WTC11 (cell line): ENCODE results near the gene RPRD1B. TPM values are rescaled to one million over a fixed set of nuclear protein-coding genes. Genes with fewer than 3 reads are reported as not detected.

Experiments used
- ATAC-seq: fragments of 200-7000 bp; cut with Tn5 transposase; 2 replicates; pipeline ENCODE4 v1.10.0; 2021; ENCODE audit warnings: mild to moderate bottlenecking, moderate library complexity
- CTCF ChIA-PET: fragments of 300-600 bp; sonication (Branson Sonifier 250); formaldehyde crosslinking; loops from one replicate; lab custom pipeline; 2021; ENCODE audit warnings: antibody characterized with exemption; lab: Charles Lee
- POLR2A ChIA-PET: fragments of 350-600 bp; sonication (Branson Sonifier 250); formaldehyde crosslinking; loops from one replicate; lab custom pipeline; 2021; ENCODE audit warnings: antibody characterized with exemption; lab: Charles Lee
- DNase-seq: peaks from one replicate; pipeline ENCODE4 v3.0.0; 2021; ENCODE audit warnings: low spot score
- H3K27ac Mint-ChIP-seq: 2 replicates; pipeline ENCODE4 v1.8.0; 2021; ENCODE audit warnings: mixed read lengths
- H3K27me3 Mint-ChIP-seq: 2 replicates; pipeline ENCODE4 v1.8.0; 2021; ENCODE audit warnings: low read depth, mild to moderate bottlenecking, moderate library complexity, mixed read lengths
- H3K36me3 Mint-ChIP-seq: 2 replicates; pipeline ENCODE4 v1.8.0; 2021; ENCODE audit warnings: mixed read lengths
- H3K4me1 Mint-ChIP-seq: 2 replicates; pipeline ENCODE4 v1.8.0; 2022; ENCODE audit warnings: mixed read lengths
- H3K4me3 Mint-ChIP-seq: 2 replicates; pipeline ENCODE4 v1.8.0; 2021; ENCODE audit warnings: mild to moderate bottlenecking, moderate library complexity, mixed read lengths
- H3K9me3 Mint-ChIP-seq: 2 replicates; pipeline ENCODE4 v1.8.0; 2021; ENCODE audit warnings: mixed read lengths
- ATF1 ChIP-seq: sonication (generic); formaldehyde crosslinking; IDR thresholded peaks from 2 replicates; pipeline ENCODE4 v1.8.1; 2023; ENCODE audit warnings: mild to moderate bottlenecking, moderate library complexity, missing genetic modification reagents
- ELF4 ChIP-seq: sonication (generic); formaldehyde crosslinking; IDR thresholded peaks from 2 replicates; pipeline ENCODE4 v1.8.1; 2022; ENCODE audit warnings: low read depth, mild to moderate bottlenecking, moderate library complexity, missing genetic modification reagents
- ESRRA ChIP-seq: sonication (generic); formaldehyde crosslinking; IDR thresholded peaks from 2 replicates; pipeline ENCODE4 v1.8.1; 2022; ENCODE audit warnings: mild to moderate bottlenecking, missing genetic modification reagents, borderline replicate concordance
- FOXP1 ChIP-seq: sonication (generic); formaldehyde crosslinking; IDR thresholded peaks from 2 replicates; pipeline ENCODE4 v1.8.0; 2022; ENCODE audit warnings: missing genetic modification reagents, mild to moderate bottlenecking, moderate library complexity, borderline replicate concordance
- NR1H2 ChIP-seq: sonication (generic); formaldehyde crosslinking; IDR thresholded peaks from 2 replicates; pipeline ENCODE4 v1.9.0; 2021; ENCODE audit warnings: mild to moderate bottlenecking, moderate library complexity, missing genetic modification reagents
- NR2C2 ChIP-seq: sonication (generic); formaldehyde crosslinking; IDR thresholded peaks from 2 replicates; pipeline ENCODE4 v1.8.0; 2022; ENCODE audit warnings: mild to moderate bottlenecking, missing genetic modification reagents
- RORB ChIP-seq: fragments of 250-450 bp; sonication (Bioruptor Pico); IDR thresholded peaks from 2 replicates; pipeline ENCODE4 v1.9.0; 2021; ENCODE audit warnings: mild to moderate bottlenecking
- SMAD3 ChIP-seq: sonication (generic); formaldehyde crosslinking; IDR thresholded peaks from 2 replicates; pipeline ENCODE4 v1.8.0; 2022; ENCODE audit warnings: missing genetic modification reagents, mild to moderate bottlenecking, borderline replicate concordance
- SOX15 ChIP-seq: fragments of 250-450 bp; sonication (Bioruptor Pico); IDR thresholded peaks from 2 replicates; pipeline ENCODE4 v1.9.0; 2021; ENCODE audit warnings: mild to moderate bottlenecking
- SP1 ChIP-seq: sonication (generic); formaldehyde crosslinking; conservative IDR thresholded peaks from 2 replicates; pipeline ENCODE4 v1.8.1; 2022; ENCODE audit warnings: missing genetic modification reagents
- TEAD4 ChIP-seq: sonication (generic); formaldehyde crosslinking; IDR thresholded peaks from 2 replicates; pipeline ENCODE4 v1.8.0; 2022; ENCODE audit warnings: mild to moderate bottlenecking, missing genetic modification reagents
- ZNF219 ChIP-seq: sonication (generic); formaldehyde crosslinking; IDR thresholded peaks from 2 replicates; pipeline ENCODE4 v1.8.0; 2023; ENCODE audit warnings: missing genetic modification reagents, mild to moderate bottlenecking, borderline replicate concordance
- ZNF232 ChIP-seq: sonication (generic); formaldehyde crosslinking; IDR thresholded peaks from 2 replicates; pipeline ENCODE4 v1.8.0; 2022; ENCODE audit warnings: mild to moderate bottlenecking, missing genetic modification reagents
- total RNA-seq: library from RNA; stranded (reverse); gene quantifications from 3 replicates; pipeline ENCODE4 v1.2.3, GENCODE V29; 2021
- TF ChIP-seq, protein P1 (sequence below): sonication (generic); formaldehyde crosslinking; IDR thresholded peaks from 2 replicates; pipeline ENCODE4 v1.8.1; 2023; ENCODE audit warnings: mild to moderate bottlenecking, missing genetic modification reagents, borderline replicate concordance
- TF ChIP-seq, protein P2 (sequence below): fragments of 250-450 bp; sonication (Bioruptor Pico); conservative IDR thresholded peaks from 2 replicates; pipeline ENCODE4 v1.9.0; 2021; ENCODE audit warnings: mild to moderate bottlenecking
- TF ChIP-seq, protein P3 (sequence below): sonication (generic); formaldehyde crosslinking; IDR thresholded peaks from 2 replicates; pipeline ENCODE4 v1.8.1; 2023; ENCODE audit warnings: mild to moderate bottlenecking, missing genetic modification reagents
- TF ChIP-seq, protein P4 (sequence below): fragments of 200-600 bp; IDR thresholded peaks from 2 replicates; pipeline ENCODE4 v1.8.0; 2022; ENCODE audit warnings: antibody characterized with exemption
- TF ChIP-seq, protein P5 (sequence below): sonication (generic); formaldehyde crosslinking; IDR thresholded peaks from 2 replicates; pipeline ENCODE4 v1.8.0; 2022; ENCODE audit warnings: mild to moderate bottlenecking, missing genetic modification reagents
- TF ChIP-seq, protein P6 (sequence below): sonication (generic); formaldehyde crosslinking; IDR thresholded peaks from 2 replicates; pipeline ENCODE4 v1.8.1; 2022; ENCODE audit warnings: low read depth, mild to moderate bottlenecking, moderate library complexity, missing genetic modification reagents, borderline replicate concordance
- TF ChIP-seq, protein P7 (sequence below): sonication (generic); formaldehyde crosslinking; conservative IDR thresholded peaks from 2 replicates; pipeline ENCODE4 v1.8.1; 2023; ENCODE audit warnings: mild to moderate bottlenecking, low read depth, missing genetic modification reagents, moderate library complexity

Gene RPRD1B
- total RNA-seq, 1 experiment from 2014 or later, result 21.4 TPM

DNA sequence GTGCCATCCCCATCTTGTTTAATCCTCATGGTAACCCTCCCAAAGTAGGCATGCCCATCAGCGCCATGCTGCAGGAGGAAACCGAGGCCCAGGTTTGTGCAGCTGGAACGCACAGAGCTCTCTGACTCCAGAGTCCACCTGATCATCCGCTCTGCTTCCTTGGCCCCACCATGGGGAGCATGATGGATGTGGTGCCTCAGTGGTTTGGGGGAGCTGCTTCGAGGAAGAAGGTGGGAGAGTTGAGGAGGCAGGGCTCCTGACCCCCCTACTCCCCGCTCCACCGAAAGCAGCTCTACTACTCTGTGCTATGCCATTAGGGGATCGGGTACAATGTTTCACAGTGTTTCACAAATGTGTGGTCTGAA, 79.4 kb downstream of the RPRD1B start:
- no peaks in the 10 kb centered on the region for H3K27me3 Mint-ChIP-seq
- no peaks in the 10 kb centered on the region for H3K9me3 Mint-ChIP-seq
- CTCF ChIA-PET, result interaction anchor here (0.6 to 5.3 kb wide), 8 partner anchors 10 to 515 kb away, joined by 3 to 45 read pairs (median 8); no protein-coding TSS in a partner anchor
- no peaks in the 10 kb centered on the region for H3K36me3 Mint-ChIP-seq
- no peak overlapping the region for H3K27ac Mint-ChIP-seq
- POLR2A ChIA-PET, result no interaction called here
- ATAC-seq (no peak), DNase-seq (no peak)
- peaks cover 3% of the 10 kb centered on the region; the same call in 1 of the 2 replicates for H3K4me1 Mint-ChIP-seq
- H3K4me3 Mint-ChIP-seq, result no peak overlapping the region
- TF ChIP-seq FOXP1 (CRISPR knock-in tag) (no peak), ZNF232 (CRISPR knock-in tag) (no peak), ATF1 (CRISPR knock-in tag) (no peak), ESRRA (CRISPR knock-in tag) (no peak), RORB (CRISPR knock-in tag) (no peak), SP1 (CRISPR knock-in tag) (no peak), NR2C2 (CRISPR knock-in tag) (no peak), NR1H2 (CRISPR knock-in tag) (no peak), TEAD4 (CRISPR knock-in tag) (no peak), SOX15 (CRISPR knock-in tag) (no peak), ZNF219 (no peak), ELF4 (CRISPR knock-in tag) (no peak), SMAD3 (no peak)
- TF ChIP-seq, protein P1, sequence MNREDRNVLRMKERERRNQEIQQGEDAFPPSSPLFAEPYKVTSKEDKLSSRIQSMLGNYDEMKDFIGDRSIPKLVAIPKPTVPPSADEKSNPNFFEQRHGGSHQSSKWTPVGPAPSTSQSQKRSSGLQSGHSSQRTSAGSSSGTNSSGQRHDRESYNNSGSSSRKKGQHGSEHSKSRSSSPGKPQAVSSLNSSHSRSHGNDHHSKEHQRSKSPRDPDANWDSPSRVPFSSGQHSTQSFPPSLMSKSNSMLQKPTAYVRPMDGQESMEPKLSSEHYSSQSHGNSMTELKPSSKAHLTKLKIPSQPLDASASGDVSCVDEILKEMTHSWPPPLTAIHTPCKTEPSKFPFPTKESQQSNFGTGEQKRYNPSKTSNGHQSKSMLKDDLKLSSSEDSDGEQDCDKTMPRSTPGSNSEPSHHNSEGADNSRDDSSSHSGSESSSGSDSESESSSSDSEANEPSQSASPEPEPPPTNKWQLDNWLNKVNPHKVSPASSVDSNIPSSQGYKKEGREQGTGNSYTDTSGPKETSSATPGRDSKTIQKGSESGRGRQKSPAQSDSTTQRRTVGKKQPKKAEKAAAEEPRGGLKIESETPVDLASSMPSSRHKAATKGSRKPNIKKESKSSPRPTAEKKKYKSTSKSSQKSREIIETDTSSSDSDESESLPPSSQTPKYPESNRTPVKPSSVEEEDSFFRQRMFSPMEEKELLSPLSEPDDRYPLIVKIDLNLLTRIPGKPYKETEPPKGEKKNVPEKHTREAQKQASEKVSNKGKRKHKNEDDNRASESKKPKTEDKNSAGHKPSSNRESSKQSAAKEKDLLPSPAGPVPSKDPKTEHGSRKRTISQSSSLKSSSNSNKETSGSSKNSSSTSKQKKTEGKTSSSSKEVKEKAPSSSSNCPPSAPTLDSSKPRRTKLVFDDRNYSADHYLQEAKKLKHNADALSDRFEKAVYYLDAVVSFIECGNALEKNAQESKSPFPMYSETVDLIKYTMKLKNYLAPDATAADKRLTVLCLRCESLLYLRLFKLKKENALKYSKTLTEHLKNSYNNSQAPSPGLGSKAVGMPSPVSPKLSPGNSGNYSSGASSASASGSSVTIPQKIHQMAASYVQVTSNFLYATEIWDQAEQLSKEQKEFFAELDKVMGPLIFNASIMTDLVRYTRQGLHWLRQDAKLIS (CRISPR knock-in tag), result no peak
- TF ChIP-seq, protein P2, sequence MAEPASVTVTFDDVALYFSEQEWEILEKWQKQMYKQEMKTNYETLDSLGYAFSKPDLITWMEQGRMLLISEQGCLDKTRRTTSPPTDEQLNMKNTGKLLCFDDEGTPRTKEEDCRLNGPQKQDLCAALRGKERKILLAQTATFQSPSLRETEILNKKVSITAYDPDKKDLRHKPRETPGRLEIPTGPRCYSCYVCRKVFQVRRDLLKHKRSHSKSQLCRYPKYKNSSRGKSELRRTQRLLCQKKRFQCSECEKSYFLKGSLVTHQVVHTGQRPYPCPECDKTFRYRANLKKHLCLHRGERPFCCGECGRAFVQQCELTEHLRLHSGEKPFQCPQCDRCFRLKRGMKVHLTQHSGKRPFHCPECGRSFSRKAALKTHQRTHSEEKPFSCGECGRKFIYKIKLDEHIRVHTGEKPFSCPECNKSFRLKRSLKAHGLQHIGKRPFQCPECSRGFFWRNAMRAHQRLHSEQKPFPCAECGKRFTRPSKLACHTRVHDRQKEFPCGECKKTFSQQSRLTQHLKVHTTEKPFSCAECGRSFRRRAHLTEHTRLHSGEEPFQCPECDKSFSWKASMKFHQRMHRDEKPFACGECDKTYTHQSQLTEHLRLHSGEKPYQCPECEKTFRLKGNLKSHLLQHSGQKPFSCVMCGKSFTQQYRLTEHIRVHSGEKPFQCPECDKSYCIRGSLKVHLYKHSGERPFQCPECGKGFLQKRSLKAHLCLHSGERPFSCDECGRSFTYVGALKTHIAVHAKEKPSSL, result no peak
- TF ChIP-seq, protein P3, sequence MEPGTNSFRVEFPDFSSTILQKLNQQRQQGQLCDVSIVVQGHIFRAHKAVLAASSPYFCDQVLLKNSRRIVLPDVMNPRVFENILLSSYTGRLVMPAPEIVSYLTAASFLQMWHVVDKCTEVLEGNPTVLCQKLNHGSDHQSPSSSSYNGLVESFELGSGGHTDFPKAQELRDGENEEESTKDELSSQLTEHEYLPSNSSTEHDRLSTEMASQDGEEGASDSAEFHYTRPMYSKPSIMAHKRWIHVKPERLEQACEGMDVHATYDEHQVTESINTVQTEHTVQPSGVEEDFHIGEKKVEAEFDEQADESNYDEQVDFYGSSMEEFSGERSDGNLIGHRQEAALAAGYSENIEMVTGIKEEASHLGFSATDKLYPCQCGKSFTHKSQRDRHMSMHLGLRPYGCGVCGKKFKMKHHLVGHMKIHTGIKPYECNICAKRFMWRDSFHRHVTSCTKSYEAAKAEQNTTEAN (CRISPR knock-in tag), result no peak
- TF ChIP-seq, protein P4, sequence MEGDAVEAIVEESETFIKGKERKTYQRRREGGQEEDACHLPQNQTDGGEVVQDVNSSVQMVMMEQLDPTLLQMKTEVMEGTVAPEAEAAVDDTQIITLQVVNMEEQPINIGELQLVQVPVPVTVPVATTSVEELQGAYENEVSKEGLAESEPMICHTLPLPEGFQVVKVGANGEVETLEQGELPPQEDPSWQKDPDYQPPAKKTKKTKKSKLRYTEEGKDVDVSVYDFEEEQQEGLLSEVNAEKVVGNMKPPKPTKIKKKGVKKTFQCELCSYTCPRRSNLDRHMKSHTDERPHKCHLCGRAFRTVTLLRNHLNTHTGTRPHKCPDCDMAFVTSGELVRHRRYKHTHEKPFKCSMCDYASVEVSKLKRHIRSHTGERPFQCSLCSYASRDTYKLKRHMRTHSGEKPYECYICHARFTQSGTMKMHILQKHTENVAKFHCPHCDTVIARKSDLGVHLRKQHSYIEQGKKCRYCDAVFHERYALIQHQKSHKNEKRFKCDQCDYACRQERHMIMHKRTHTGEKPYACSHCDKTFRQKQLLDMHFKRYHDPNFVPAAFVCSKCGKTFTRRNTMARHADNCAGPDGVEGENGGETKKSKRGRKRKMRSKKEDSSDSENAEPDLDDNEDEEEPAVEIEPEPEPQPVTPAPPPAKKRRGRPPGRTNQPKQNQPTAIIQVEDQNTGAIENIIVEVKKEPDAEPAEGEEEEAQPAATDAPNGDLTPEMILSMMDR, result no peak; the same call in 1 of the 2 replicates
- TF ChIP-seq, protein P5, sequence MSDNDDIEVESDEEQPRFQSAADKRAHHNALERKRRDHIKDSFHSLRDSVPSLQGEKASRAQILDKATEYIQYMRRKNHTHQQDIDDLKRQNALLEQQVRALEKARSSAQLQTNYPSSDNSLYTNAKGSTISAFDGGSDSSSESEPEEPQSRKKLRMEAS (CRISPR knock-in tag), result no peak
- TF ChIP-seq, protein P6, sequence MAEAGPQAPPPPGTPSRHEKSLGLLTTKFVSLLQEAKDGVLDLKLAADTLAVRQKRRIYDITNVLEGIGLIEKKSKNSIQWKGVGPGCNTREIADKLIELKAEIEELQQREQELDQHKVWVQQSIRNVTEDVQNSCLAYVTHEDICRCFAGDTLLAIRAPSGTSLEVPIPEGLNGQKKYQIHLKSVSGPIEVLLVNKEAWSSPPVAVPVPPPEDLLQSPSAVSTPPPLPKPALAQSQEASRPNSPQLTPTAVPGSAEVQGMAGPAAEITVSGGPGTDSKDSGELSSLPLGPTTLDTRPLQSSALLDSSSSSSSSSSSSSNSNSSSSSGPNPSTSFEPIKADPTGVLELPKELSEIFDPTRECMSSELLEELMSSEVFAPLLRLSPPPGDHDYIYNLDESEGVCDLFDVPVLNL (CRISPR knock-in tag), result no peak
- TF ChIP-seq, protein P7, sequence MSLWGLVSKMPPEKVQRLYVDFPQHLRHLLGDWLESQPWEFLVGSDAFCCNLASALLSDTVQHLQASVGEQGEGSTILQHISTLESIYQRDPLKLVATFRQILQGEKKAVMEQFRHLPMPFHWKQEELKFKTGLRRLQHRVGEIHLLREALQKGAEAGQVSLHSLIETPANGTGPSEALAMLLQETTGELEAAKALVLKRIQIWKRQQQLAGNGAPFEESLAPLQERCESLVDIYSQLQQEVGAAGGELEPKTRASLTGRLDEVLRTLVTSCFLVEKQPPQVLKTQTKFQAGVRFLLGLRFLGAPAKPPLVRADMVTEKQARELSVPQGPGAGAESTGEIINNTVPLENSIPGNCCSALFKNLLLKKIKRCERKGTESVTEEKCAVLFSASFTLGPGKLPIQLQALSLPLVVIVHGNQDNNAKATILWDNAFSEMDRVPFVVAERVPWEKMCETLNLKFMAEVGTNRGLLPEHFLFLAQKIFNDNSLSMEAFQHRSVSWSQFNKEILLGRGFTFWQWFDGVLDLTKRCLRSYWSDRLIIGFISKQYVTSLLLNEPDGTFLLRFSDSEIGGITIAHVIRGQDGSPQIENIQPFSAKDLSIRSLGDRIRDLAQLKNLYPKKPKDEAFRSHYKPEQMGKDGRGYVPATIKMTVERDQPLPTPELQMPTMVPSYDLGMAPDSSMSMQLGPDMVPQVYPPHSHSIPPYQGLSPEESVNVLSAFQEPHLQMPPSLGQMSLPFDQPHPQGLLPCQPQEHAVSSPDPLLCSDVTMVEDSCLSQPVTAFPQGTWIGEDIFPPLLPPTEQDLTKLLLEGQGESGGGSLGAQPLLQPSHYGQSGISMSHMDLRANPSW (CRISPR knock-in tag), result no peak
